ENCODE measurements around the gene SLC35F1. TPM values are rescaled to one million over a fixed set of nuclear protein-coding genes. Genes with fewer than 3 reads are reported as not detected.
"Not testable (repeated sequence)": the region's sequence is repeated elsewhere in the genome, so short reads cannot be mapped to it uniquely, and the experiment has no call there.

Gene SLC35F1
- 1 to 10 TPM; 5.4 to 8.1 (median 6.5) TPM for total RNA-seq

DNA sequence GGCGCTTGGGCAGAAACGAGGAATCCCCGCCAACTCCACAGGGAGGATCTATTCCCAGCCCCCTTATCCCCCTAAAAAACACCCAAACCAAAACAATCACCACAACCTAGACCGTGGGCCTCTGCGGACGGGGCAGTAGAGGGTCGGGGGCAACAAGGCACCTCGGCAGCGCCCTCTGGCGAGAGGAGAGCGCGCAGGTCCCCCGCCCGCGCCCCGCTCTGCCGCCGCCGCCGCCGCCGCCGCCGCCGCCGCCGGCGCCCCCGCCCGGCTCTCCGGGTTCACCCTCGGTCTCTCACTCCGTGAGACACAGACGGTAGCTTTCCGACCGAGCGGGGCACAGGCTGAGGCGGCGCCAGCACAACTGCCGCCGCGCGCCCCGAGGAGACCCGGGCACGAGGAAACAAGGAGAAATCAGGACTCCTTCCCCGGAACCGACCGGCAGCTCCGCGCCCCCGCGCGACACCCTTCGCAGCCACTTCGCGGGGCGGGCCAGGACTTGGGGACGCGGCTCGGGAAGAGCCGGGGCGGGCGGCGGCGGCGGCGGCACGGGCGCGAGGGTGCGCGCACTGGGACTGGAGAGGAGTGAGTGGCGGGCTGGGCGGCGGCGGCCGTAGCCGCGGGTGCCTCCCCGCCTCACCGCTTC, at the start of gene SLC35F1:
TSS of gene SLC35F1 (plus strand) at position 307 of the 643 bp plus-strand sequence.
- Histone ChIP-seq H3K27ac (replicated peaks in 1 of 4) (peak within 1 kb of the TSS; percentile 33 to 62 (median 54)), H3K9me3 (no peaks in the 10 kb centered on the region), H3K4me3 (peak within 1 kb of the TSS; percentile 60 to 71 (median 68)), H3K36me3 (no peaks in the 10 kb centered on the region), H3K4me1 (peaks cover 5 to 23% (median 22%) of the 10 kb centered on the region in 4 donors), H3K27me3 (peaks cover 0 to 56% (median 16%) of the 10 kb centered on the region in 4 donors)
- intact Hi-C loops (cut with DNase I): no loop called here
- TF ChIP-seq POLR2A (IDR thresholded peaks at IDR 0.05; ENCODE audit: low read depth): no peak
- TF ChIP-seq CTCF (IDR thresholded peaks at IDR 0.05): peak in 2 of 3 experiments; percentile 26 to 33
- WGBS: 2% methylated on average over 42 of the region's 82 CpGs
- DNase-seq (ENCODE audit: extremely low spot score): peak; percentile 84

GRCh38 chr6:117858601-117859000, 48.5 kb upstream of the SLC35F1 start:
- H3K36me3 ChIP-seq; H3K4me1 ChIP-seq; H3K4me3 ChIP-seq; H3K27me3 ChIP-seq; DNase-seq (ENCODE audit: extremely low spot score); intact Hi-C loops (cut with DNase I); H3K9me3 ChIP-seq; H3K27ac ChIP-seq (replicated peaks in 1 of 4): not testable (repeated sequence)
- 88% methylated on average over 2 of the region's 2 CpGs for WGBS

GRCh38 chr6:117861545-117861944, 45.5 kb upstream of the SLC35F1 start:
- 94% methylated on average over 3 of the region's 3 CpGs for WGBS
- no peak for TF ChIP-seq EP300 (IDR thresholded peaks at IDR 0.05)
- no peak for TF ChIP-seq POLR2AphosphoS5 (IDR thresholded peaks at IDR 0.05)
- no peak for TF ChIP-seq CTCF (IDR thresholded peaks at IDR 0.05)
- no peak for TF ChIP-seq POLR2A (IDR thresholded peaks at IDR 0.05; ENCODE audit: low read depth)
- intact Hi-C loops (cut with DNase I): no loop called here
- H3K9me3 ChIP-seq: no peaks in the 10 kb centered on the region
- DNase-seq (ENCODE audit: extremely low spot score): no peak
- H3K27me3 ChIP-seq: no peaks in the 10 kb centered on the region
- no peak overlapping the region for H3K27ac ChIP-seq (replicated peaks in 1 of 4)
- H3K4me3 ChIP-seq: no peak overlapping the region
- no peaks in the 10 kb centered on the region for H3K36me3 ChIP-seq
- no peaks in the 10 kb centered on the region for H3K4me1 ChIP-seq

DNA sequence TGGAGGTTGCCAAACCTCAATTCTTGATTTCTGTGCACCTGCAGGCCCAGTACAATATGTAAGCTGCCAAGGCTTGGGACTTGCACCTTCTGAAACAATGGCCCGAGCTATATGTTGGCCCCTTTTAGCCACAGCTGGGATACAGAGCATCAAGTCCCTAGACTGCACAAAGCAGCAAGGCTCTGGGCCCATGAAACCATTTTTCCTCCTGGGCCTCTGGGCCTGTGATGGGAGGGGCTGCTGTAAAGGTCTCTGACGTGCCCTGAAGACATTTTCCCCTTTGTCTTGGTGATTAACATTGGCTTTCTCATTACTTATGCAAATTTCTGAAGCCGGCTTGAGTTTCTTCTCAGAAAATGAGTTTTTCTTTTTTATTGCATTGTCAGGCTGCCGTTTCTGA, 40.5 kb upstream of the SLC35F1 start:
- 52% methylated on average over 4 of the region's 4 CpGs for WGBS
- Histone ChIP-seq H3K27ac (replicated peaks in 1 of 4) (no peak overlapping the region), H3K4me3 (no peak overlapping the region)

GRCh38 chr6:117870486-117871242, 36.4 kb upstream of the SLC35F1 start:
- H3K9me3 ChIP-seq: no peaks in the 10 kb centered on the region
- H3K27me3 ChIP-seq: no peaks in the 10 kb centered on the region
- WGBS: 62% methylated on average over 4 of the region's 4 CpGs
- TF ChIP-seq EP300 (IDR thresholded peaks at IDR 0.05) (no peak), POLR2A (IDR thresholded peaks at IDR 0.05; ENCODE audit: low read depth) (no peak), POLR2AphosphoS5 (IDR thresholded peaks at IDR 0.05) (no peak), CTCF (IDR thresholded peaks at IDR 0.05) (no peak)
- no peak for DNase-seq (ENCODE audit: extremely low spot score)
- H3K36me3 ChIP-seq: no peaks in the 10 kb centered on the region
- H3K4me3 ChIP-seq: no peak overlapping the region
- no peaks in the 10 kb centered on the region for H3K4me1 ChIP-seq
- intact Hi-C loops (cut with DNase I): no loop called here
- no peak overlapping the region for H3K27ac ChIP-seq (replicated peaks in 1 of 4)

More for the DNA sequence above, 40.5 kb upstream of the SLC35F1 start:
- H3K27me3 ChIP-seq: no peaks in the 10 kb centered on the region
- intact Hi-C loops (cut with DNase I): no loop called here
- H3K4me1 ChIP-seq: no peaks in the 10 kb centered on the region
- no peaks in the 10 kb centered on the region for H3K36me3 ChIP-seq
- DNase-seq (ENCODE audit: extremely low spot score): no peak
- no peaks in the 10 kb centered on the region for H3K9me3 ChIP-seq
- TF ChIP-seq POLR2AphosphoS5 (IDR thresholded peaks at IDR 0.05): no peak
- TF ChIP-seq EP300 (IDR thresholded peaks at IDR 0.05): no peak

Measured in esophagus muscularis mucosa (tissue), 4 donors.